Transverse colon (tissue), 4 donors: ENCODE data around the gene PEDS1. TPM values are rescaled to one million over a fixed set of nuclear protein-coding genes. Genes with fewer than 3 reads are reported as not detected.
"Not testable (repeated sequence)": the region's sequence is repeated elsewhere in the genome, so short reads cannot be mapped to it uniquely, and the experiment has no call there.

ENCODE experiments used
- DNase-seq: peaks from one replicate; pipeline ENCODE4 v3.0.0-alpha.2; 2019
- H3K27ac ChIP-seq, 4 donors: fragments of 200-600 bp; sonication (generic); 2 replicates each; pipeline ENCODE4 v1.5.1; 2016 to 2018; ENCODE audit warnings: inconsistent platforms in 4 of 4
- H3K27me3 ChIP-seq: fragments of 200-600 bp; sonication (generic); 2 replicates; pipeline ENCODE4 v1.5.1; 2017; ENCODE audit warnings: inconsistent platforms
- H3K36me3 ChIP-seq, 4 donors: fragments of 200-600 bp; sonication (generic); 2 replicates each; pipeline ENCODE4 v1.5.1; 2017 to 2019; ENCODE audit warnings: inconsistent platforms in 4 of 4
- H3K4me1 ChIP-seq, 4 donors: fragments of 200-600 bp; sonication (generic); 2 replicates each; pipeline ENCODE4 v1.5.1; 2017 to 2020; ENCODE audit warnings: inconsistent platforms in 4 of 4
- H3K4me3 ChIP-seq, 4 donors: fragments of 200-600 bp; sonication (generic); 1 replicate in 1 of 4; 2 replicates in 3 of 4; pipeline versions ENCODE4 v1.5.1 to v1.6.1; 2017 to 2019; ENCODE audit warnings: inconsistent platforms in 4 of 4
- H3K9me3 ChIP-seq, 2 donors: fragments of 200-600 bp; sonication (generic); 2 replicates each; pipeline ENCODE4 v1.5.1; 2017 to 2019; ENCODE audit warnings: inconsistent platforms in 2 of 2
- CTCF ChIP-seq, 5 experiments: fragments of 200-600 bp in 3 of 5; fragments of 450-650 bp in 2 of 5; sonication (generic) in 3 of 5; IDR thresholded peaks; 1 replicate in 2 of 5; 2 replicates in 3 of 5; pipeline ENCODE4 v1.5.1; 2016 to 2017; ENCODE audit warnings: antibody characterized with exemption in 5 of 5, inconsistent platforms in 3 of 5, mild to moderate bottlenecking in 2 of 5, moderate library complexity in 1 of 5
- EP300 ChIP-seq: sonication (generic); formaldehyde crosslinking; IDR thresholded peaks from one replicate; pipeline ENCODE4 v1.6.1; 2017; ENCODE audit warnings: antibody characterized with exemption, low read depth
- POLR2A ChIP-seq: fragments of 450-650 bp; IDR thresholded peaks from one replicate; pipeline ENCODE4 v1.6.1; 2016; ENCODE audit warnings: antibody characterized with exemption, mild to moderate bottlenecking, moderate library complexity
- POLR2AphosphoS5 ChIP-seq, 3 donors: sonication (generic); formaldehyde crosslinking; IDR thresholded peaks; one replicate each; pipeline ENCODE4 v1.6.1; 2016; ENCODE audit warnings: antibody characterized with exemption in 3 of 3
- WGBS, 2 donors: methylation state at CpG; one replicate each; pipeline ENCODE4 v1.1.5; 2018; ENCODE audit warnings: low coverage in 1 of 2; 5-methylcytosine and 5-hydroxymethylcytosine counted together
- in situ Hi-C, 4 donors: fragments of 200-750 bp; cut with MboI; loops; one replicate each; pipeline versions ENCODE4 v1.15.0 to v1.15.1; 2017; ENCODE audit warnings: low sequenced_read_pairs in 3 of 4, low pct_ligation_motif_present in 1 of 4, low pct_unique_long_range_greater_than_20kb in 1 of 4
- intact Hi-C: fragments of 100-400 bp; cut with DNase I; formaldehyde crosslinking; loops from one replicate; pipeline ENCODE4 v1.15.1; 2023; ENCODE audit warnings: low total_unique reads
- total RNA-seq, 4 donors: library from RNA; depleted of rRNA; stranded (reverse); fragments of >200 nt; gene quantifications; one replicate each; pipeline ENCODE4 v1.1.0, GENCODE V29; 2016

Gene PEDS1
- total RNA-seq, 4 donors from 2014 or later = 9.6 to 30.9 (median 23.2) TPM

GRCh38 chr20:50186151-50186885 is 32.8 kb upstream of the PEDS1 start:
- no peak overlapping the region for H3K4me3 ChIP-seq
- in situ Hi-C loops (loop anchor here (5.0 to 25.0 kb wide), 5 partner anchors 276 to 551 kb away; partner anchors contain the start of gene PARD6B (in 1 of the 4)), intact Hi-C loops (loop anchor here (1.0 kb wide), 1 partner anchor 390 kb away; no protein-coding TSS in a partner anchor)

GRCh38 chr20:50185426-50185825 is 31.9 kb upstream of the PEDS1 start:
- intact Hi-C loops (no loop called here), in situ Hi-C loops (loop anchor here (5.0 to 25.0 kb wide), 5 partner anchors 277 to 552 kb away; partner anchors contain the start of gene PARD6B (in 1 of the 4))
- Histone ChIP-seq H3K4me1 (peaks cover 0 to 17% (median 9%) of the 10 kb centered on the region in 4 donors), H3K36me3 (no peaks in the 10 kb centered on the region), H3K4me3 (no peak overlapping the region), H3K27ac (no peak overlapping the region), H3K9me3 (no peaks in the 10 kb centered on the region), H3K27me3 (no peaks in the 10 kb centered on the region)
- WGBS, 2 donors = 70 to 85% methylated on average over 2 to 5 of the region's 5 CpGs
- no peak for TF ChIP-seq EP300
- TF ChIP-seq POLR2A = no peak
- TF ChIP-seq CTCF (IDR thresholded peaks at IDR 0.05) = no peak
- no peak for TF ChIP-seq POLR2AphosphoS5 (IDR thresholded peaks at IDR 0.05)
- DNase-seq = no peak

More at GRCh38 chr20:50186151-50186885, 32.8 kb upstream of the PEDS1 start:
- H3K27ac ChIP-seq = no peak overlapping the region
- peak; percentile 97 for DNase-seq
- H3K4me1 ChIP-seq = peaks cover 0 to 17% (median 9%) of the 10 kb centered on the region in 4 donors
- no peaks in the 10 kb centered on the region for H3K9me3 ChIP-seq
- WGBS, 2 donors = 17 to 20% methylated on average over 2 to 14 of the region's 16 CpGs
- H3K27me3 ChIP-seq = no peaks in the 10 kb centered on the region
- TF ChIP-seq CTCF (IDR thresholded peaks at IDR 0.05) (peak; percentile 98 to 99 (median 99)), POLR2AphosphoS5 (IDR thresholded peaks at IDR 0.05) (no peak), EP300 (no peak), POLR2A (no peak)
- no peaks in the 10 kb centered on the region for H3K36me3 ChIP-seq

- no peak overlapping the region for H3K27ac ChIP-seq
- no peaks in the 10 kb centered on the region for H3K36me3 ChIP-seq
- 71 to 86% methylated on average over 2 of the region's 2 CpGs for WGBS, 2 donors
- H3K4me1 ChIP-seq = peaks cover 0 to 18% (median 2%) of the 10 kb centered on the region in 4 donors
- H3K27me3 ChIP-seq = no peaks in the 10 kb centered on the region
- DNase-seq = no peak
- intact Hi-C loops = no loop called here
- no peaks in the 10 kb centered on the region for H3K9me3 ChIP-seq
- TF ChIP-seq POLR2AphosphoS5 (IDR thresholded peaks at IDR 0.05) (no peak), EP300 (no peak), POLR2A (no peak), CTCF (IDR thresholded peaks at IDR 0.05) (no peak)
- H3K4me3 ChIP-seq = no peak overlapping the region
- in situ Hi-C loops = loop anchor here in 2 of 4 donors (10.0 to 25.0 kb wide), 2 partner anchors 392 to 555 kb away; partner anchors contain the start of gene PARD6B (in 1 of the 2)
Observed at GRCh38 chr20:50182346-50182745, 28.8 kb upstream of the PEDS1 start.

GRCh38 chr20:50181344-50181743 is 27.8 kb upstream of the PEDS1 start:
- intact Hi-C loops = no loop called here
- DNase-seq = no peak
- H3K36me3 ChIP-seq = no peaks in the 10 kb centered on the region
- no peaks in the 10 kb centered on the region for H3K27me3 ChIP-seq
- no peak for TF ChIP-seq EP300
- no peak for TF ChIP-seq POLR2AphosphoS5 (IDR thresholded peaks at IDR 0.05)
- no peak for TF ChIP-seq POLR2A
- TF ChIP-seq CTCF (IDR thresholded peaks at IDR 0.05) = no peak
- WGBS, 2 donors = 90 to 92% methylated on average over 4 to 10 of the region's 10 CpGs
- in situ Hi-C loops = loop anchor here in 2 of 4 donors (10.0 to 25.0 kb wide), 2 partner anchors 393 to 556 kb away; partner anchors contain the start of gene PARD6B (in 1 of the 2)
- H3K4me3 ChIP-seq = no peak overlapping the region
- no peaks in the 10 kb centered on the region for H3K9me3 ChIP-seq
- H3K27ac ChIP-seq = no peak overlapping the region
- H3K4me1 ChIP-seq = peaks cover 0 to 14% (median 0%) of the 10 kb centered on the region in 4 donors

GRCh38 chr20:50178672-50179071 is 25.1 kb upstream of the PEDS1 start:
- H3K4me3 ChIP-seq, H3K27ac ChIP-seq, DNase-seq, H3K36me3 ChIP-seq, H3K27me3 ChIP-seq, H3K9me3 ChIP-seq: not testable (repeated sequence)
- in situ Hi-C loops = loop anchor here in 1 of 4 donors (25.0 kb wide), 1 partner anchor 559 kb away; the partner anchor contains the start of gene PARD6B
- 69 to 75% methylated on average over 4 to 9 of the region's 9 CpGs for WGBS, 2 donors
- intact Hi-C loops = loop anchor here (5.0 kb wide), 1 partner anchor 201 kb away; no protein-coding TSS in a partner anchor
- H3K4me1 ChIP-seq = peaks cover 0 to 10% (median 0%) of the 10 kb centered on the region in 4 donors
